Measurements from ENCODE around the gene ZDHHC22.

ZDHHC22 gene

DNA sequence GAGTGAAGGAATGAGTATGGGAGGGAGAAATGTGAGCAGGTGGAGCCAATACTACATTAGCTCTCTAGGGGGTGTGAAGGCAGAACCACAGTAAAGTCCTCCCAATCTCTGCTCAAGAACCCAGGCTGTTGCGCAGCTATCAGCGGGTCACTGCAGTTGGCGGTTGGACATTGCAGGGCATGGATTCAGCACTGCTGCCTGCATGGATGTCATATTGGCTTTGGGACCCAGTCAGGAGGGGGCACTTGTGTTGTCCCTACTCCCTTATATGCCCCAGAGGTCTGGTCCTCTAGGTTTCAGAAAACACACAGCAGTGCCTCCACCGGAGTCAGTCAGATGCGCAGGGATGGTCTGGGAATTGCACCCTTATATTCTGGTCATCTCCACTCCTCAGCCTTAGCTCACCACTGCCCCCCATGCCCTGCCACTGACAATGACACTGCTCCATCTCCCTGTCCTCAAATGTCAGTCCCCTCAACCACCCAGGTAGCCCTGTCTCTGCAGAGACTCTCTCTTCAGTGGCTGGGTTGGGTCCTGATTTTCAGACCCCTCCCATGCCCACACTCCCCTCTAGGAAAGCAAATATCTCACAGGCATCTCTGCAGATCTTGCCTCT is 9.6 kb downstream of the ZDHHC22 start:
- no peak overlapping the region for H3K27ac Mint-ChIP-seq (ENCODE audit: low read depth)
- DNase-seq (ENCODE audit: low spot score in 2 of 2): no peak
- H3K27me3 Mint-ChIP-seq: peaks cover 97% of the 10 kb centered on the region
- peaks cover 11% of the 10 kb centered on the region for H3K4me1 Mint-ChIP-seq
- H3K9me3 Mint-ChIP-seq: no peaks in the 10 kb centered on the region
- no peak for ATAC-seq (replicated peaks; ENCODE audit: extremely low read depth, poor library complexity, severe bottlenecking)
- no peak overlapping the region for H3K4me3 Mint-ChIP-seq
- peaks cover 2% of the 10 kb centered on the region for H3K36me3 Mint-ChIP-seq (ENCODE audit: insufficient read depth)

- no peak for DNase-seq (ENCODE audit: low spot score in 2 of 2)
- no peak overlapping the region for H3K4me3 Mint-ChIP-seq
- no peak for ATAC-seq (replicated peaks; ENCODE audit: extremely low read depth, poor library complexity, severe bottlenecking)
- peaks cover 11% of the 10 kb centered on the region for H3K4me1 Mint-ChIP-seq
- H3K9me3 Mint-ChIP-seq: no peaks in the 10 kb centered on the region
- peaks cover 95% of the 10 kb centered on the region for H3K27me3 Mint-ChIP-seq
- H3K36me3 Mint-ChIP-seq (ENCODE audit: insufficient read depth): peaks cover 2% of the 10 kb centered on the region
- no peak overlapping the region for H3K27ac Mint-ChIP-seq (ENCODE audit: low read depth)
Measured at GRCh38 chr14:77131206-77131605, 10.4 kb downstream of the ZDHHC22 start.

- Mint-ChIP-seq H3K36me3 (ENCODE audit: insufficient read depth) (peaks cover 2% of the 10 kb centered on the region), H3K27me3 (peaks cover 89% of the 10 kb centered on the region), H3K27ac (ENCODE audit: low read depth) (no peak overlapping the region), H3K4me3 (no peak overlapping the region), H3K4me1 (peaks cover 11% of the 10 kb centered on the region), H3K9me3 (no peaks in the 10 kb centered on the region)
- no peak for DNase-seq (ENCODE audit: low spot score in 2 of 2)
- ATAC-seq (replicated peaks; ENCODE audit: extremely low read depth, poor library complexity, severe bottlenecking): no peak
Measured at GRCh38 chr14:77130386-77130785, 11.2 kb downstream of the ZDHHC22 start.

GRCh38 chr14:77128414-77128891 is 13.1 kb downstream of the ZDHHC22 start:
- ATAC-seq (replicated peaks; ENCODE audit: extremely low read depth, poor library complexity, severe bottlenecking): no peak
- no peak for DNase-seq (ENCODE audit: low spot score in 2 of 2)
- H3K9me3 Mint-ChIP-seq: no peaks in the 10 kb centered on the region
- H3K27me3 Mint-ChIP-seq: peaks cover 70% of the 10 kb centered on the region
- H3K27ac Mint-ChIP-seq (ENCODE audit: low read depth): no peak overlapping the region
- no peak overlapping the region for H3K4me3 Mint-ChIP-seq
- peaks cover 6% of the 10 kb centered on the region for H3K4me1 Mint-ChIP-seq
- H3K36me3 Mint-ChIP-seq (ENCODE audit: insufficient read depth): no peaks in the 10 kb centered on the region

DNA sequence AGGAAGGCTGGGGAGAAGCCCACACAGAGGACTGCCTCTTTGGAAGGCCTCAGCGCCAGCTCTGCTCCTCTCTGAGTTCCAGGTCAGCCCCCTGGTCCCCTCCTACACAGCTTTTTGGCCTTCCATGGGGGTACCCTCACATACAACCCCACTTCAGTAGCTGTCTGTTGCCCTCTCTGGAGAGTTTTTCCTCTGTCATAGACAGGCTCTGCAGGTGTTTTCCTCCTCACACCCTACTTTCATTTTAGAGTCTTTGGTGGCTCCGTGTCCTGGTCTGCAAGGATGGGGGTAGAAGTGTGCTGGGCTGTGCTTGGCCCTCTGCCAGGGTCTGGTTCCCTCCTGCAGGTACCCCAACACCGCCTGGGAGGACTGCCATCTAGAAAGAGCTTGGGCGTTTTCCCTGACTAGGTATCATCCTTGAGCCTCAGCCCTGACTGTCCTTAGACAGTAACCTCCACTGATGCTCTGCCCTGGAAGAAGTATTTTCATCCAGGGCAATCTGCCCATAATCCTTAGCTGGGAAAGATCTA is 15.1 kb downstream of the ZDHHC22 start:
- Mint-ChIP-seq H3K27me3 (peaks cover 51% of the 10 kb centered on the region), H3K27ac (ENCODE audit: low read depth) (no peak overlapping the region), H3K4me3 (peak overlapping the region; percentile 78), H3K9me3 (no peaks in the 10 kb centered on the region), H3K4me1 (peaks cover 8% of the 10 kb centered on the region), H3K36me3 (ENCODE audit: insufficient read depth) (peaks cover 2% of the 10 kb centered on the region)
- DNase-seq (ENCODE audit: low spot score in 2 of 2) (no peak), ATAC-seq (replicated peaks; ENCODE audit: extremely low read depth, poor library complexity, severe bottlenecking) (no peak)

DNA sequence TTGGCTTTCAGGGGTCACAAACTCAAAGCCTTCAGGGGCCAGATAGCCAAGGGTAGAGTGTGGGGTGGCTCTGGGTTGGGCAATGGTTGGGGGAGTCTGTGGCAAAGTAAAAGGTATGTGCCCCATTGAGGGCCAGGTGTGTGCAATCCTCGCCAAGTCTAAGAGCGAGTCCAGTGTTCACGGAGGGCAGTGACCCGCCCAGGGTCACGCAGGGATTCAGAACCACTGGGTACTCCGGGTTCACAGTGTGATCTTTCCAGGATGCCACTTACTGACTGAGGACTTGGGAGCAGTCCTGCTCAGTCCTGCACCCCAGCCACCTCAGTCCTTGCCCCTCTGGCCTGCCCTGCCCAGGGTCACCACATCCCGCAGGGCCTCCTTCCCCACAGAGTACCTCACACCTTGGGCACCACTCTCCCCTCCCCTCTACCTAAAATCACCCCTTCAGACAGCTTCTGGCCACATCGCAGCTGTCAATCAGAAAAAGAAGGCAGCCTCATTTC is 15.7 kb downstream of the ZDHHC22 start:
- Mint-ChIP-seq H3K27ac (ENCODE audit: low read depth) (no peak overlapping the region), H3K4me1 (peaks cover 15% of the 10 kb centered on the region), H3K36me3 (ENCODE audit: insufficient read depth) (peaks cover 4% of the 10 kb centered on the region), H3K9me3 (no peaks in the 10 kb centered on the region), H3K27me3 (peaks cover 45% of the 10 kb centered on the region), H3K4me3 (peak overlapping the region; percentile 78)
- ATAC-seq (replicated peaks; ENCODE audit: extremely low read depth, poor library complexity, severe bottlenecking) (no peak), DNase-seq (ENCODE audit: low spot score in 2 of 2) (no peak)

DNA sequence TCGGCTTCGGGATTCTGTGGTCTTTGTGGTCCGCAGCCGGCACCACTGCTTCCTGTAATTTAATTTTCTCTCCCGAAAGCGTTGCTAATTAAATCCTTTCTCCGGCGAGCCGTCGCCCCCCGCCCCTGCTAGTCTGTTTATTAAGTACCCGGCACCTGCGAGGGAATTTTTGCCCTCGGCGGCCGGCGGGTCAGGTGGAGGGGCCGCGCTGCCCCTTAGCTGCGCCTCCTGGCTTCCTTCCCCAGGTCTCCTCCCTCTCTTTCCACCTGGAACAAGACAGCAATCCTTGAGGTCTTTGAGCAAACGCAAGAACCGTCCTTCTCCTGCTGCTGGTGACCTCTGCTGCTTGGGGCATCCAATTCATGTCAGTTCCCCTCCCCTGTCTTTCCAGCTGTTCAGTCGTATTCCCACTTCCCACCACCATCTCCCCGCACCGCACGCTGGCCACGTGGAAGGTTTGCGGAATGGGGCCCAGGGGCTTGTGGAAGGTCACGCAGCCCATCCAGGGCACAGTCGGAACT is 16.2 kb downstream of the ZDHHC22 start:
- no peak overlapping the region for H3K27ac Mint-ChIP-seq (ENCODE audit: low read depth)
- no peaks in the 10 kb centered on the region for H3K9me3 Mint-ChIP-seq
- H3K4me1 Mint-ChIP-seq: peaks cover 20% of the 10 kb centered on the region
- H3K36me3 Mint-ChIP-seq (ENCODE audit: insufficient read depth): peaks cover 6% of the 10 kb centered on the region
- ATAC-seq (replicated peaks; ENCODE audit: extremely low read depth, poor library complexity, severe bottlenecking) (no peak), DNase-seq (ENCODE audit: low spot score in 2 of 2) (no peak)
- H3K27me3 Mint-ChIP-seq: peaks cover 40% of the 10 kb centered on the region
- peak overlapping the region; percentile 78 for H3K4me3 Mint-ChIP-seq

DNA sequence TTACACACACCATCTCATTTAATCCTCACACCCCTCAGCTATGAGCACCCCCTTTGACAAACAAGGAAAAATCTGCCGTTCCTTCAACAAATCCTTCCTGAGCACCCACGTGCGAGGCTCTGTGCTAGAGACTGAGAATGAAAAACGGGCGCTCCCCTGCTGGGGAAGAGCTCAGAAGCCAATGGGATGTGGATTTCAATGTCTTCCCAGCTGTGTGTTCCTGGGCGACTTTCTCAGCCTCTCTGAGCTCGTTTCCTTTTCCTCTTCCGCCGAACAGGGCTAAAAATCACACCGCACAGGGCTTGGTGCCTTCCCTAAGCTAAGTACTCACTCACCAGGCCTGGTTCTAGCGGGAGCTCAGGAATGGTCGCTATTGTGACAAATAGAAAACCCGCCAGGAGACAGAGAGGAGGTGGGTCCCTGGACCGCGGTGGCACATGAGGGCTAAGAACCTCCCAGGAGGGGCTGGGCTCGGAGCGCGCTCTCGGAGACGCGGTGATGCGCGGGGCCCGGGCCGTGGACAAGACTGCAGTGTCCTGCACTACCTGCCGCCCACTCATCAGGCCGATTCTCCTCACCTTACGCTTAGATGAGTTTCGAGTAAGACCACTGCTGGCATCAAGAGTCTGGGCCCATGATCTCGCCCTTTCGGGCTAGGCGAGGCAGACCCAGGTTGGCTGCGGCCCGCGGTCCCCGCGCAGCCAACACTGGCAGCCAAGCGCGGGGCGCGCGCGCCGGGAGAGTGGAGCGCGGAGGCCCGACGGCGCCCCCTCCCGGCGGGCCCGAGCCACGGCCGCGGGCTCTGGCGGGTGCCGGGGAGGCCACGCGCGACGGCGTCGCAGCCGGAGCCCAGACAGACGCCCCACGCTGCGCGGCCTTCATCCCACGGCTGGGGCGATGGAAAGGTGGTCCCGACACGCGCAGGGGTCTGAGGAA is 17.0 kb downstream of the ZDHHC22 start:
- Mint-ChIP-seq H3K4me3 (peak overlapping the region; percentile 78), H3K27ac (ENCODE audit: low read depth) (no peak overlapping the region), H3K4me1 (peaks cover 20% of the 10 kb centered on the region), H3K9me3 (no peaks in the 10 kb centered on the region), H3K27me3 (peaks cover 32% of the 10 kb centered on the region), H3K36me3 (ENCODE audit: insufficient read depth) (peaks cover 6% of the 10 kb centered on the region)
- ATAC-seq (replicated peaks; ENCODE audit: extremely low read depth, poor library complexity, severe bottlenecking) (peak; percentile 68), DNase-seq (ENCODE audit: low spot score in 2 of 2) (peak; percentile 47 to 56)

GRCh38 chr14:77123381-77124325 is 17.9 kb downstream of the ZDHHC22 start:
- no peak overlapping the region for H3K27ac Mint-ChIP-seq (ENCODE audit: low read depth)
- H3K27me3 Mint-ChIP-seq: peaks cover 23% of the 10 kb centered on the region
- peak overlapping the region; percentile 78 for H3K4me3 Mint-ChIP-seq
- H3K9me3 Mint-ChIP-seq: no peaks in the 10 kb centered on the region
- H3K36me3 Mint-ChIP-seq (ENCODE audit: insufficient read depth): peaks cover 6% of the 10 kb centered on the region
- ATAC-seq (replicated peaks; ENCODE audit: extremely low read depth, poor library complexity, severe bottlenecking) (no peak), DNase-seq (ENCODE audit: low spot score in 2 of 2) (no peak)
- H3K4me1 Mint-ChIP-seq: peaks cover 20% of the 10 kb centered on the region

DNA sequence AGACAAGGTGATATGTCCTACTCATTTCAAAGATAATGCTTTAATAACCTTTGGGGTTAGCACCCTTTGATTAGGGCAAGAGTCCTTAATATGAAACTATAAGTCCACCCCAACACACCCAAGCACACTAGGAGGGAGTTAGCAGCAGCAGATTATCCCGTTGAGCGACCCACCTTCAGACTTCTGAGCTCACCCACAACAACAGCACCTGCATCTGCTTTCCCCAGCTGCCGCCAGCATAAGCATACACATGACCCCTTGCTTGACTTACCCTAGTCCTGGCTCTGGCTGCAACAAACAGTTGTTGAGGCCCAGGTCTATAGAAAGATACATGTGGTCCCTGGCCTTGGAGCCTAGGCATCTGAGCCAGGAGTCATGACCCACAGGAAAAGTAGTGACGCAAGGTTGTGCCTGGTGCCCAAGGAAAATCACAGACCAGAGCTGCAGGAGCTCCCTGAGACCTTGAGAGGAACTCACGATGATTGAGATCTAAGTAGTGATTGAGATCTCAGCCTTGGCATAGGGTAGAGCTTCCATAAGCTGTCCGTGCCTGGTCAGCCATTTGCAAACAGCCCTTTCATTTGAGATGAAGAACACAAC is 19.0 kb downstream of the ZDHHC22 start:
- Mint-ChIP-seq H3K4me1 (peaks cover 20% of the 10 kb centered on the region), H3K27ac (ENCODE audit: low read depth) (no peak overlapping the region), H3K4me3 (no peak overlapping the region), H3K27me3 (peaks cover 13% of the 10 kb centered on the region), H3K9me3 (no peaks in the 10 kb centered on the region), H3K36me3 (ENCODE audit: insufficient read depth) (peaks cover 6% of the 10 kb centered on the region)
- no peak for DNase-seq (ENCODE audit: low spot score in 2 of 2)
- no peak for ATAC-seq (replicated peaks; ENCODE audit: extremely low read depth, poor library complexity, severe bottlenecking)
